K562 (cell line): ENCODE data around the gene SARS2. TPM values are rescaled to one million over a fixed set of nuclear protein-coding genes. Genes with fewer than 3 reads are reported as not detected.

Experiments
- ATF4 ChIP-seq: fragments of 450-650 bp; formaldehyde crosslinking; IDR thresholded peaks from 2 replicates; pipeline ENCODE4 v1.4.0; 2022; ENCODE audit warnings: mild to moderate bottlenecking, moderate library complexity
- CCNT2 ChIP-seq: IDR thresholded peaks from 2 replicates; pipeline ENCODE4 v1.6.1; 2011; ENCODE audit warnings: borderline replicate concordance, low read depth, mild to moderate bottlenecking, moderate library complexity, mixed read lengths, low read length; ENCODE audit not compliant: insufficient read length; ENCODE audit errors: extremely low read depth
- DEAF1 ChIP-seq: fragments of 450-650 bp; formaldehyde crosslinking; IDR thresholded peaks from 2 replicates; pipeline ENCODE4 v1.4.0; 2020; ENCODE audit warnings: mild to moderate bottlenecking, moderate library complexity
- ELF4 ChIP-seq: fragments of 450-650 bp; formaldehyde crosslinking; IDR thresholded peaks from 2 replicates; pipeline ENCODE4 v1.4.0; 2022; ENCODE audit warnings: missing genetic modification characterization
- HNRNPL ChIP-seq: fragments of 200-400 bp; formaldehyde crosslinking; IDR thresholded peaks from 2 replicates; pipeline ENCODE4 v1.6.1; 2017; ENCODE audit warnings: low read depth, mild to moderate bottlenecking, low read length
- OTX1 ChIP-seq: fragments of 450-650 bp; formaldehyde crosslinking; IDR thresholded peaks from 2 replicates; pipeline ENCODE4 v1.4.0; 2022; ENCODE audit warnings: mild to moderate bottlenecking
- PHF8 ChIP-seq: fragments of 200-600 bp; sonication (generic); IDR thresholded peaks from 2 replicates; pipeline ENCODE4 v1.6.1; 2012; ENCODE audit warnings: mixed run types, mild to moderate bottlenecking, inconsistent platforms, low read length, moderate library complexity, borderline replicate concordance
- POLR2G ChIP-seq: fragments of 200-400 bp; formaldehyde crosslinking; IDR thresholded peaks from 2 replicates; pipeline ENCODE4 v1.6.1; 2017; ENCODE audit warnings: low read depth, mild to moderate bottlenecking, antibody characterized with exemption, low read length, moderate library complexity
- SMAD4 ChIP-seq: fragments of 250-450 bp; sonication (Bioruptor Pico); conservative IDR thresholded peaks from 2 replicates; pipeline ENCODE4 v1.8.0; 2021; ENCODE audit warnings: inconsistent platforms, mild to moderate bottlenecking, moderate library complexity
- TAL1 ChIP-seq: fragments of 450-650 bp; IDR thresholded peaks from 2 replicates; pipeline ENCODE4 v1.6.1; 2016; ENCODE audit warnings: mild to moderate bottlenecking
- TRIM24 ChIP-seq, 2 experiments: fragments of 450-650 bp; IDR thresholded peaks; 2 replicates each; pipeline ENCODE4 v1.6.1; 2016
- ZNF12 ChIP-seq: sonication (generic); formaldehyde crosslinking; IDR thresholded peaks from 2 replicates; pipeline ENCODE4 v1.4.0; 2020; ENCODE audit warnings: mild to moderate bottlenecking, missing genetic modification reagents
- polyA plus RNA-seq, 8 experiments: library from polyadenylated mRNA; depleted of rRNA in 4 of 8; stranded (reverse) in 5 of 8; unstranded in 3 of 8; fragments of >200 nt; fragmentation: Nextera tagmentation in 2 of 8; fragmentation: Illumina TruSeq in 1 of 8; extraction: Ambion mirVana in 2 of 8; extraction: Trizol in 1 of 8; gene quantifications; 2 replicates each; pipeline versions ENCODE4 v1.2.1 to v1.2.3, GENCODE V29; 2011 to 2014; ENCODE audit warnings: inconsistent platforms in 1 of 8, missing spikeins in 1 of 8
- total RNA-seq, 7 experiments: library from RNA; depleted of rRNA in 6 of 7; stranded (reverse); fragments of >200 nt in 6 of 7; fragmentation: Illumina TruSeq in 2 of 7; extraction: Trizol in 2 of 7; gene quantifications; 2 replicates each; pipeline versions ENCODE4 v1.2.1 to v1.2.3, GENCODE V29; 2011 to 2021; ENCODE audit warnings: low replicate concordance in 1 of 7
- TF ChIP-seq, protein P1 (sequence below), 2 experiments: fragments of 450-650 bp; conservative IDR thresholded peaks; 2 replicates each; pipeline ENCODE4 v1.6.1; 2017; ENCODE audit warnings: mild to moderate bottlenecking in 2 of 2, moderate library complexity in 2 of 2
- TF ChIP-seq, protein P2 (sequence below): fragments of 450-650 bp; IDR thresholded peaks from 2 replicates; pipeline ENCODE4 v1.7.0; 2016; ENCODE audit warnings: borderline replicate concordance
- TF ChIP-seq, protein P3 (sequence below): fragments of 450-650 bp; IDR thresholded peaks from 2 replicates; pipeline ENCODE4 v1.6.1; 2016; ENCODE audit warnings: low read depth, mild to moderate bottlenecking, moderate library complexity

Gene SARS2
- total and polyA plus RNA-seq, 9 of the 15 experiments (the other 6 are each of a cell fraction or from before 2014, with no cell fraction given): 3.1 to 59.1 (median 31.7) TPM

DNA sequence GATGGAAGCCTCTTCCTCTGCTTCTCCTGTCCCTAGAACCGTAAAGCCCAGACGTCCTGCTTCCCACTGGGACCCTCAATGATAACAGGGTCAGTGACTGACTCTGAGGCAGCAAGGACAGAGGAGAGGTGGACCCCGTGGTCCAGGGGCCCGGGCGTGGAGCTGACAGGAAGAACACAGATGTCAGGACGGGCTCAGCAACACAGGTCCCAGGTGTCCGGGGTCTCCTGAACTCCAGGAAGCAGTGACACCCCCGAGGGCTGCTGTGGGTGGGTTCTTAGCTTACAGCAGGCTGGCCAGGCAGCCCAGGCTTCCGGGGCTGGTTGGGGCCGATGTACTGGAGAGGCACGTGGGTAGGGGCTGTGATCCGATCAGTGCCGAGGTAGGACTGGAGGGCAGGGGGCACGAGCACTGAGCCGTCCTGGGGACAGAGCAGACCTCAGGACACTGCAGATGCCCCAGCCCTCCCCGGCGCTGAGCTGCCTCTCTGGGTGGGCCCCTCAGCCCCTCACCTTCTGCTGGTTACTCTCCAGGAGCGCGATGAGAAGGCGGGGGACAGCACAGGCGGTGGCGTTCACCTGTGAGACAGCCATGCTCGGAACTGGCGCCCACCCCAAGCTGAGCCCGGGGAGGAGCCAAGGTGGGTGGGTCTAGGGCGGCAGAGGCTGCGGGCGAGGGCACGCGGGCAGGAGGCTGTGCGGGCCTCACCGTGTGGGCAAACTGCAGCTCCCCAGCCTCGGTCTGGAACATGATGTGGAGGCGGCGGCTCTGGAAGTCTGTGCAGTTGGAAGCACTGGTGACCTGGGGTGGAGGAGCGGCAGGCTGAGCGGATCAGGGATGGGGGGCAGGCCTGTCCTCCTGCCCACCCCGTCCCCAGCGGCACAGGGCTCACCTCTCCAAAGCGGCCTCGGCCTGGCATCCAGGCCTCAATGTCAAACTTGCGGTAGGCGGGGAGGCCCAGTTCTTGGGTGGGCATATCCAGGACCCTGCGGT lies 14.9 kb downstream of the SARS2 start (continued):
- TF ChIP-seq CCNT2 (no peak), HNRNPL (peak; percentile 44; the same call in 1 of the 2 replicates), OTX1 (CRISPR knock-in tag) (no peak), ATF4 (CRISPR knock-in tag) (no peak), TAL1 (no peak), PHF8 (no peak), SMAD4 (CRISPR knock-in tag) (no peak), POLR2G (peak; percentile 57; the same call in 1 of the 2 replicates), DEAF1 (CRISPR knock-in tag) (no peak), ELF4 (CRISPR knock-in tag) (no peak), TRIM24 (IDR thresholded peaks at IDR 0.05) (no peak), ZNF12 (CRISPR knock-in tag) (no peak)
- TF ChIP-seq, protein P1, sequence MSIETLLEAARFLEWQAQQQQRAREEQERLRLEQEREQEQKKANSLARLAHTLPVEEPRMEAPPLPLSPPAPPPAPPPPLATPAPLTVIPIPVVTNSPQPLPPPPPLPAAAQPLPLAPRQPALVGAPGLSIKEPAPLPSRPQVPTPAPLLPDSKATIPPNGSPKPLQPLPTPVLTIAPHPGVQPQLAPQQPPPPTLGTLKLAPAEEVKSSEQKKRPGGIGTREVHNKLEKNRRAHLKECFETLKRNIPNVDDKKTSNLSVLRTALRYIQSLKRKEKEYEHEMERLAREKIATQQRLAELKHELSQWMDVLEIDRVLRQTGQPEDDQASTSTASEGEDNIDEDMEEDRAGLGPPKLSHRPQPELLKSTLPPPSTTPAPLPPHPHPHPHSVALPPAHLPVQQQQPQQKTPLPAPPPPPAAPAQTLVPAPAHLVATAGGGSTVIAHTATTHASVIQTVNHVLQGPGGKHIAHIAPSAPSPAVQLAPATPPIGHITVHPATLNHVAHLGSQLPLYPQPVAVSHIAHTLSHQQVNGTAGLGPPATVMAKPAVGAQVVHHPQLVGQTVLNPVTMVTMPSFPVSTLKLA (conservative IDR thresholded peaks at IDR 0.05): no peak
- TF ChIP-seq, protein P2, sequence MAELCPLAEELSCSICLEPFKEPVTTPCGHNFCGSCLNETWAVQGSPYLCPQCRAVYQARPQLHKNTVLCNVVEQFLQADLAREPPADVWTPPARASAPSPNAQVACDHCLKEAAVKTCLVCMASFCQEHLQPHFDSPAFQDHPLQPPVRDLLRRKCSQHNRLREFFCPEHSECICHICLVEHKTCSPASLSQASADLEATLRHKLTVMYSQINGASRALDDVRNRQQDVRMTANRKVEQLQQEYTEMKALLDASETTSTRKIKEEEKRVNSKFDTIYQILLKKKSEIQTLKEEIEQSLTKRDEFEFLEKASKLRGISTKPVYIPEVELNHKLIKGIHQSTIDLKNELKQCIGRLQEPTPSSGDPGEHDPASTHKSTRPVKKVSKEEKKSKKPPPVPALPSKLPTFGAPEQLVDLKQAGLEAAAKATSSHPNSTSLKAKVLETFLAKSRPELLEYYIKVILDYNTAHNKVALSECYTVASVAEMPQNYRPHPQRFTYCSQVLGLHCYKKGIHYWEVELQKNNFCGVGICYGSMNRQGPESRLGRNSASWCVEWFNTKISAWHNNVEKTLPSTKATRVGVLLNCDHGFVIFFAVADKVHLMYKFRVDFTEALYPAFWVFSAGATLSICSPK: no peak
- TF ChIP-seq, protein P3, sequence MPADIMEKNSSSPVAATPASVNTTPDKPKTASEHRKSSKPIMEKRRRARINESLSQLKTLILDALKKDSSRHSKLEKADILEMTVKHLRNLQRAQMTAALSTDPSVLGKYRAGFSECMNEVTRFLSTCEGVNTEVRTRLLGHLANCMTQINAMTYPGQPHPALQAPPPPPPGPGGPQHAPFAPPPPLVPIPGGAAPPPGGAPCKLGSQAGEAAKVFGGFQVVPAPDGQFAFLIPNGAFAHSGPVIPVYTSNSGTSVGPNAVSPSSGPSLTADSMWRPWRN: no peak
